K562 (cell line): Measurements from ENCODE around the gene TRIO. TPM values are rescaled to one million over a fixed set of nuclear protein-coding genes. Genes with fewer than 3 reads are reported as not detected.

Experiments used
- ATAC-seq: fragments of 200-7000 bp; cut with Tn5 transposase; 3 replicates; pipeline ENCODE4 v1.9.1; 2020; ENCODE audit warnings: moderate library complexity
- BruUV-seq: library from RNA; stranded (reverse); fragments of 400-500 nt; replicated peaks from 2 replicates; lab custom pipeline; 2021; lab: Mats Ljungman, UMichigan
- CTCF ChIA-PET: fragments of 300-600 bp; formaldehyde crosslinking; extraction: SDS; loops from one replicate; lab custom pipeline; 2021; ENCODE audit warnings: low intra/inter-chr PET ratio; lab: Yijun Ruan, JAX
- POLR2A ChIA-PET: fragments of 300-600, 350-650 bp; sonication (Branson Sonifier 250); formaldehyde crosslinking; extraction: SDS; loops from one replicate; lab custom pipeline; 2021; ENCODE audit warnings: antibody characterized with exemption, inconsistent platforms; lab: Yijun Ruan, JAX
- DNase-seq, 4 experiments: peaks; one replicate each; pipeline versions ENCODE4 v3.0.0 to v3.0.0-alpha.2; 2011 to 2018; ENCODE audit warnings: low spot score in 3 of 4, mixed read lengths in 3 of 4; ENCODE audit errors: extremely low read depth in 1 of 4
- FAIRE-seq: peaks from 2 replicates; lab custom pipeline; 2011; peaks lifted over from hg19 to GRCh38; lab: Jason Lieb, UNC
- H2AFZ ChIP-seq: 2 replicates; pipeline ENCODE4 v1.6.0; 2011; ENCODE audit warnings: low read depth, low read length, control low read depth, inconsistent platforms
- H3K27ac ChIP-seq: fragments of 200-600 bp; 3 replicates; pipeline ENCODE4 v1.8.0; 2011; ENCODE audit warnings: low read depth, mild to moderate bottlenecking, control low read depth, inconsistent platforms, low read length, moderate library complexity, mixed read lengths; ENCODE audit errors: extremely low read depth
- H3K27me3 ChIP-seq, 2 experiments: fragments of 300-600 bp in 1 of 2; 2 replicates in 1 of 2; 3 replicates in 1 of 2; pipeline versions ENCODE4 v1.6.0 to v1.8.0; 2011; ENCODE audit warnings: inconsistent platforms in 2 of 2, low read length in 2 of 2, mild to moderate bottlenecking in 1 of 2, mixed read lengths in 1 of 2, moderate library complexity in 1 of 2; ENCODE audit not compliant: control insufficient read depth in 2 of 2, insufficient read depth in 2 of 2
- H3K36me3 ChIP-seq: fragments of 300-600 bp; 3 replicates; pipeline ENCODE4 v1.8.0; 2011; ENCODE audit warnings: mild to moderate bottlenecking, low read length, inconsistent platforms; ENCODE audit not compliant: control insufficient read depth, insufficient read depth
- H3K4me1 ChIP-seq, 2 experiments: fragments of 200-600 bp in 1 of 2; replicated peaks in 1 of 2; 2 replicates in 1 of 2; 3 replicates in 1 of 2; pipeline versions ENCODE4 v1.5.1 to v1.8.0; 2011; ENCODE audit warnings: inconsistent platforms in 2 of 2, low read length in 2 of 2, mild to moderate bottlenecking in 1 of 2, mixed read lengths in 1 of 2, moderate library complexity in 1 of 2; ENCODE audit not compliant: control insufficient read depth in 2 of 2, insufficient read depth in 2 of 2
- H3K4me2 ChIP-seq: 2 replicates; pipeline ENCODE4 v1.6.1; 2011; ENCODE audit warnings: low read length, control low read depth, inconsistent platforms, mixed read lengths; ENCODE audit not compliant: insufficient read depth
- H3K4me3 ChIP-seq: fragments of 200-600 bp; sonication (generic), shearing (Covaris generic); 2 replicates; pipeline ENCODE4 v1.5.1; 2016; ENCODE audit warnings: control low read depth, inconsistent platforms
- H3K79me2 ChIP-seq: fragments of 200-600 bp; 3 replicates; pipeline ENCODE4 v1.8.0; 2011; ENCODE audit warnings: low read length, inconsistent platforms; ENCODE audit not compliant: control insufficient read depth, insufficient read depth
- H3K9ac ChIP-seq, 2 experiments: 2 replicates each; pipeline versions ENCODE4 v1.6.0 to v1.6.1; 2011; ENCODE audit warnings: low read depth in 2 of 2, low read length in 2 of 2, control low read depth in 1 of 2, inconsistent platforms in 1 of 2, mild to moderate bottlenecking in 1 of 2, mixed read lengths in 1 of 2; ENCODE audit not compliant: insufficient read depth in 1 of 2
- H3K9me1 ChIP-seq: one replicate; pipeline ENCODE4 v1.6.0; 2011; ENCODE audit warnings: inconsistent platforms, mild to moderate bottlenecking, low read length, moderate library complexity; ENCODE audit not compliant: control insufficient read depth, insufficient read depth
- H3K9me3 ChIP-seq: replicated peaks from 2 replicates; pipeline ENCODE4 v1.5.1; 2011; ENCODE audit warnings: low read depth, low read length, inconsistent platforms; ENCODE audit not compliant: control insufficient read depth, insufficient read depth
- H4K20me1 ChIP-seq: replicated peaks from 2 replicates; pipeline ENCODE4 v1.6.1; 2011; ENCODE audit warnings: low read length, inconsistent platforms, mixed read lengths; ENCODE audit not compliant: control insufficient read depth, insufficient read depth
- FOXK1 ChIP-seq: sonication (generic); formaldehyde crosslinking; IDR thresholded peaks from 2 replicates; pipeline ENCODE4 v1.8.0; 2022; ENCODE audit warnings: missing genetic modification reagents, mild to moderate bottlenecking, borderline replicate concordance
- KLF6 ChIP-seq: fragments of 250-450 bp; sonication (Bioruptor Pico); IDR thresholded peaks from 2 replicates; pipeline ENCODE4 v1.4.0; 2020; ENCODE audit warnings: mild to moderate bottlenecking, moderate library complexity, borderline replicate concordance
- MEF2A ChIP-seq: IDR thresholded peaks from 2 replicates; pipeline ENCODE4 v1.6.1; 2011; ENCODE audit warnings: low read depth, mild to moderate bottlenecking, low read length, moderate library complexity; ENCODE audit not compliant: control insufficient read depth
- RBM34 ChIP-seq: fragments of 200-400 bp; formaldehyde crosslinking; IDR thresholded peaks from 2 replicates; pipeline ENCODE4 v1.6.1; 2018; ENCODE audit warnings: low read length, borderline replicate concordance; ENCODE audit not compliant: insufficient read depth
- RBM39 ChIP-seq: fragments of 200-400 bp; formaldehyde crosslinking; optimal IDR thresholded peaks from 2 replicates; pipeline ENCODE3; 2018; ENCODE audit warnings: low read depth, low read length
- WGBS: fragments of 100-300 bp; shearing (Covaris generic); methylation state at CpG from one replicate; pipeline ENCODE4 v1.1.6; 2016; ENCODE audit warnings: low coverage, mixed read lengths; ENCODE audit not compliant: insufficient coverage; ENCODE audit errors: missing lambda C conversion rate; 5-methylcytosine and 5-hydroxymethylcytosine counted together
- in situ Hi-C: fragments of 300-500 bp; cut with MboI; formaldehyde crosslinking; loops from 4 replicates; pipeline ENCODE4 v1.15.0; 2018; ENCODE audit warnings: inconsistent platforms, mixed read lengths
- intact Hi-C: fragments of 100-400 bp; cut with micrococcal nuclease; formaldehyde crosslinking; loops from 2 replicates; pipeline ENCODE4 v1.14.2; 2022
- polyA plus RNA-seq, 8 experiments: library from polyadenylated mRNA; depleted of rRNA in 4 of 8; stranded (reverse) in 5 of 8; unstranded in 3 of 8; fragments of >200 nt; fragmentation: Nextera tagmentation in 2 of 8; fragmentation: Illumina TruSeq in 1 of 8; extraction: Ambion mirVana in 2 of 8; extraction: Trizol in 1 of 8; gene quantifications; 2 replicates each; pipeline versions ENCODE4 v1.2.1 to v1.2.3, GENCODE V29; 2011 to 2014; ENCODE audit warnings: inconsistent platforms in 1 of 8, missing spikeins in 1 of 8
- total RNA-seq, 7 experiments: library from RNA; depleted of rRNA in 6 of 7; stranded (reverse); fragments of >200 nt in 6 of 7; fragmentation: Illumina TruSeq in 2 of 7; extraction: Trizol in 2 of 7; gene quantifications; 2 replicates each; pipeline versions ENCODE4 v1.2.1 to v1.2.3, GENCODE V29; 2011 to 2021; ENCODE audit warnings: low replicate concordance in 1 of 7
- TF ChIP-seq, protein P1 (sequence below): fragments of 450-650 bp; IDR thresholded peaks from 2 replicates; pipeline ENCODE4 v1.6.1; 2016; ENCODE audit warnings: mild to moderate bottlenecking

The TRIO gene
- total and polyA plus RNA-seq, 9 of the 15 experiments (the other 6 are each of a cell fraction or from before 2014, with no cell fraction given) = 0.24 to 5.0 (median 1.1) TPM

- Histone ChIP-seq H4K20me1 (no peaks in the 10 kb centered on the region), H3K9me1 (no peaks in the 10 kb centered on the region), H3K79me2 (no peaks in the 10 kb centered on the region), H3K36me3 (no peaks in the 10 kb centered on the region), H3K4me2 (no peak overlapping the region), H2AFZ (no peak overlapping the region), H3K4me3 (no peak overlapping the region), H3K9ac (no peak overlapping the region), H3K9me3 (no peaks in the 10 kb centered on the region), H3K4me1 (no peaks in the 10 kb centered on the region), H3K27me3 (peaks cover 0 to 5% of the 10 kb centered on the region in 2 experiments; a peak in 1 of 5 replicates), H3K27ac (no peak overlapping the region)
- intact Hi-C loops = no loop called here
- TF ChIP-seq, protein P1, sequence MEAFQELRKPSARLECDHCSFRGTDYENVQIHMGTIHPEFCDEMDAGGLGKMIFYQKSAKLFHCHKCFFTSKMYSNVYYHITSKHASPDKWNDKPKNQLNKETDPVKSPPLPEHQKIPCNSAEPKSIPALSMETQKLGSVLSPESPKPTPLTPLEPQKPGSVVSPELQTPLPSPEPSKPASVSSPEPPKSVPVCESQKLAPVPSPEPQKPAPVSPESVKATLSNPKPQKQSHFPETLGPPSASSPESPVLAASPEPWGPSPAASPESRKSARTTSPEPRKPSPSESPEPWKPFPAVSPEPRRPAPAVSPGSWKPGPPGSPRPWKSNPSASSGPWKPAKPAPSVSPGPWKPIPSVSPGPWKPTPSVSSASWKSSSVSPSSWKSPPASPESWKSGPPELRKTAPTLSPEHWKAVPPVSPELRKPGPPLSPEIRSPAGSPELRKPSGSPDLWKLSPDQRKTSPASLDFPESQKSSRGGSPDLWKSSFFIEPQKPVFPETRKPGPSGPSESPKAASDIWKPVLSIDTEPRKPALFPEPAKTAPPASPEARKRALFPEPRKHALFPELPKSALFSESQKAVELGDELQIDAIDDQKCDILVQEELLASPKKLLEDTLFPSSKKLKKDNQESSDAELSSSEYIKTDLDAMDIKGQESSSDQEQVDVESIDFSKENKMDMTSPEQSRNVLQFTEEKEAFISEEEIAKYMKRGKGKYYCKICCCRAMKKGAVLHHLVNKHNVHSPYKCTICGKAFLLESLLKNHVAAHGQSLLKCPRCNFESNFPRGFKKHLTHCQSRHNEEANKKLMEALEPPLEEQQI = no peak
- TF ChIP-seq KLF6 (CRISPR knock-in tag) (no peak), MEF2A (no peak), FOXK1 (CRISPR knock-in tag) (no peak), RBM34 (no peak), RBM39 (no peak)
- ChIA-PET CTCF (no interaction called here), POLR2A (no interaction called here)
- ATAC-seq = no peak
- FAIRE-seq = no peak
- 0% methylated on average over 2 of the region's 2 CpGs for WGBS
- no peak for DNase-seq
- in situ Hi-C loops = no loop called here
- BruUV-seq = no TSS peak
Measured at GRCh38 chr5:14133394-14133793, 9.7 kb upstream of the TRIO start.
